Measurements from ENCODE around the gene PLXNC1.

- TF ChIP-seq CTCF (IDR thresholded peaks at IDR 0.05): no peak
- no peak for TF ChIP-seq EP300 (IDR thresholded peaks at IDR 0.05)
- TF ChIP-seq POLR2A (IDR thresholded peaks at IDR 0.05): no peak
- no peak for TF ChIP-seq POLR2AphosphoS5 (IDR thresholded peaks at IDR 0.05)
Observed at GRCh38 chr12:94326727-94327126, 178.3 kb downstream of the PLXNC1 start.

Measured in upper lobe of left lung (tissue), 4 donors.